GM23338 (cell line): ENCODE data around the gene GRIK5. TPM values are rescaled to one million over a fixed set of nuclear protein-coding genes. Genes with fewer than 3 reads are reported as not detected.

ENCODE experiments used
- ATAC-seq: fragments of 200-7000 bp; cut with Tn5 transposase; 3 replicates; pipeline ENCODE4 v1.9.1; 2020
- DNase-seq: peaks from one replicate; pipeline ENCODE4 v3.0.0-alpha.2; 2015; ENCODE audit warnings: low spot score
- H2AFZ ChIP-seq: fragments of 200-600 bp; sonication (generic); 2 replicates; pipeline ENCODE4 v1.8.0; 2016; ENCODE audit warnings: antibody characterized with exemption, mild to moderate bottlenecking, moderate library complexity
- H3F3A ChIP-seq: fragments of 200-600 bp; sonication (generic); replicated peaks from 2 replicates; pipeline ENCODE4 v1.8.0; 2017; ENCODE audit warnings: antibody characterized with exemption, mixed run types, low read depth
- H3K27ac ChIP-seq: fragments of 200-600 bp; sonication (generic); 2 replicates; pipeline ENCODE4 v1.6.1; 2016; ENCODE audit warnings: low read depth
- H3K27me3 ChIP-seq: fragments of 200-600 bp; sonication (generic); 2 replicates; pipeline ENCODE4 v1.8.0; 2016; ENCODE audit warnings: mild to moderate bottlenecking, mixed run types, moderate library complexity; ENCODE audit not compliant: insufficient read depth
- H3K36me3 ChIP-seq: fragments of 200-600 bp; sonication (generic); 2 replicates; pipeline ENCODE4 v1.8.0; 2016; ENCODE audit warnings: mild to moderate bottlenecking; ENCODE audit not compliant: insufficient read depth
- H3K4me1 ChIP-seq: fragments of 200-600 bp; sonication (generic); 2 replicates; pipeline ENCODE4 v1.8.0; 2016; ENCODE audit warnings: mild to moderate bottlenecking, moderate library complexity; ENCODE audit not compliant: insufficient read depth
- H3K4me2 ChIP-seq: fragments of 200-600 bp; sonication (generic); 2 replicates; pipeline ENCODE4 v1.7.1; 2017; ENCODE audit warnings: mixed run types
- H3K4me3 ChIP-seq: fragments of 200-600 bp; sonication (generic); 2 replicates; pipeline ENCODE4 v1.6.1; 2016; ENCODE audit warnings: mixed run types
- H3K79me2 ChIP-seq: fragments of 200-600 bp; sonication (generic); replicated peaks from 2 replicates; pipeline ENCODE4 v1.8.0; 2017; ENCODE audit warnings: mild to moderate bottlenecking; ENCODE audit not compliant: insufficient read depth
- H3K9me2 ChIP-seq: fragments of 200-600 bp; sonication (generic); 2 replicates; pipeline ENCODE4 v1.8.0; 2017; ENCODE audit not compliant: insufficient read depth
- H4K20me1 ChIP-seq: fragments of 200-600 bp; sonication (generic); replicated peaks from 2 replicates; pipeline ENCODE4 v1.8.0; 2017; ENCODE audit warnings: mild to moderate bottlenecking; ENCODE audit not compliant: insufficient read depth
- H3K27ac Mint-ChIP-seq: 2 replicates; pipeline ENCODE4 v1.8.0; 2020; ENCODE audit warnings: inconsistent platforms, mild to moderate bottlenecking, moderate library complexity, mixed read lengths
- H3K27me3 Mint-ChIP-seq: 3 replicates; pipeline ENCODE4 v1.8.0; 2022; ENCODE audit warnings: low read depth, mild to moderate bottlenecking, moderate library complexity, mixed read lengths, inconsistent platforms; ENCODE audit not compliant: insufficient read depth, poor library complexity
- H3K36me3 Mint-ChIP-seq: 3 replicates; pipeline ENCODE4 v1.8.0; 2021; ENCODE audit warnings: low read depth, mild to moderate bottlenecking, inconsistent platforms, moderate library complexity, mixed read lengths
- H3K4me1 Mint-ChIP-seq: 3 replicates; pipeline ENCODE4 v1.8.0; 2020; ENCODE audit warnings: mild to moderate bottlenecking, inconsistent platforms, mixed read lengths
- H3K4me3 Mint-ChIP-seq: 3 replicates; pipeline ENCODE4 v1.8.0; 2021; ENCODE audit warnings: moderate library complexity, mild to moderate bottlenecking, inconsistent platforms, mixed read lengths
- H3K9me3 Mint-ChIP-seq: 3 replicates; pipeline ENCODE4 v1.8.0; 2020; ENCODE audit warnings: moderate library complexity, mild to moderate bottlenecking, inconsistent platforms, mixed read lengths
- CTCF ChIP-seq, 2 experiments: fragments of 200-600 bp in 1 of 2; sonication (generic) in 1 of 2; conservative IDR thresholded peaks; 2 replicates each; pipeline versions ENCODE4 v1.5.1 to v1.6.1; 2016 to 2017; ENCODE audit warnings: antibody characterized with exemption in 2 of 2, low read depth in 2 of 2, mild to moderate bottlenecking in 2 of 2, moderate library complexity in 1 of 2
- ETS1 ChIP-seq: IDR thresholded peaks from 2 replicates; pipeline ENCODE4 v1.6.1; 2016; ENCODE audit warnings: antibody characterized with exemption
- EZH2 ChIP-seq: fragments of 200-600 bp; sonication (generic); IDR thresholded peaks from one replicate; pipeline ENCODE4 v1.8.0; 2017; ENCODE audit warnings: antibody characterized with exemption, mild to moderate bottlenecking, low read depth; ENCODE audit not compliant: unreplicated experiment
- JUNB ChIP-seq: IDR thresholded peaks from one replicate; pipeline ENCODE4 v1.6.1; 2016; ENCODE audit warnings: antibody characterized with exemption; ENCODE audit not compliant: unreplicated experiment
- POLR2AphosphoS5 ChIP-seq: IDR thresholded peaks from 2 replicates; pipeline ENCODE4 v1.6.1; 2016; ENCODE audit warnings: antibody characterized with exemption, low read depth
- STAT1 ChIP-seq: IDR thresholded peaks from one replicate; pipeline ENCODE4 v1.6.1; 2016; ENCODE audit warnings: antibody characterized with exemption; ENCODE audit not compliant: unreplicated experiment
- polyA plus RNA-seq: library from polyadenylated mRNA; unstranded; fragments of >200 nt; fragmentation: Nextera tagmentation; extraction: Ambion mirVana; gene quantifications from 2 replicates; pipeline ENCODE4 v1.2.1, GENCODE V29; 2016
- total RNA-seq: library from RNA; depleted of rRNA; stranded (reverse); fragments of >200 nt; shearing (Covaris generic); gene quantifications from 2 replicates; pipeline ENCODE4 v1.2.3, GENCODE V29; 2014
- TF ChIP-seq, protein P1 (sequence below): fragments of 250-450 bp; sonication (Bioruptor Pico); IDR thresholded peaks from 2 replicates; pipeline ENCODE4 v1.5.0; 2020; ENCODE audit warnings: mild to moderate bottlenecking, moderate library complexity

The GRIK5 gene
- total and polyA plus RNA-seq, 2 experiments from 2014 or later, result 5.1 to 42.5 TPM

DNA sequence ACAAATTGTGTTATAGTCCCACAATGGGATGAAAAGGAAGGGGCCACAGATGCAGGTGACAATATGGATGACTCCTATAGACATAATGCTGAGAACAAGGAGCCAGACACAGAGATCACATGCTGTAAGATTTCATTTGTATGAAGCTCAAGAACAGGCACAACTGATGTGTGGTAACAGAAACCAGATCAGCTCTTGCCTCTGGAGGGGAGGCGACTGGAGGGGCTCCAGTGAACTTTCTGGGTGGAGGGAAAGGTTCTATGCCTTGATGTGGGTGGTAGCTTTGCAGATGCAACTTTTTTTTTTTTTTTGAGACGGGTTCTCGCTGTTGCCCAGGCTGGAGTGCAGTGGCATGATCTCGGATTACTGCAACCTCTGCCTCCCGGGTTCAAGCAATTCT lies 104.9 kb downstream of the GRIK5 start (continued):
- TF ChIP-seq ETS1, result no peak
- TF ChIP-seq, protein P1, sequence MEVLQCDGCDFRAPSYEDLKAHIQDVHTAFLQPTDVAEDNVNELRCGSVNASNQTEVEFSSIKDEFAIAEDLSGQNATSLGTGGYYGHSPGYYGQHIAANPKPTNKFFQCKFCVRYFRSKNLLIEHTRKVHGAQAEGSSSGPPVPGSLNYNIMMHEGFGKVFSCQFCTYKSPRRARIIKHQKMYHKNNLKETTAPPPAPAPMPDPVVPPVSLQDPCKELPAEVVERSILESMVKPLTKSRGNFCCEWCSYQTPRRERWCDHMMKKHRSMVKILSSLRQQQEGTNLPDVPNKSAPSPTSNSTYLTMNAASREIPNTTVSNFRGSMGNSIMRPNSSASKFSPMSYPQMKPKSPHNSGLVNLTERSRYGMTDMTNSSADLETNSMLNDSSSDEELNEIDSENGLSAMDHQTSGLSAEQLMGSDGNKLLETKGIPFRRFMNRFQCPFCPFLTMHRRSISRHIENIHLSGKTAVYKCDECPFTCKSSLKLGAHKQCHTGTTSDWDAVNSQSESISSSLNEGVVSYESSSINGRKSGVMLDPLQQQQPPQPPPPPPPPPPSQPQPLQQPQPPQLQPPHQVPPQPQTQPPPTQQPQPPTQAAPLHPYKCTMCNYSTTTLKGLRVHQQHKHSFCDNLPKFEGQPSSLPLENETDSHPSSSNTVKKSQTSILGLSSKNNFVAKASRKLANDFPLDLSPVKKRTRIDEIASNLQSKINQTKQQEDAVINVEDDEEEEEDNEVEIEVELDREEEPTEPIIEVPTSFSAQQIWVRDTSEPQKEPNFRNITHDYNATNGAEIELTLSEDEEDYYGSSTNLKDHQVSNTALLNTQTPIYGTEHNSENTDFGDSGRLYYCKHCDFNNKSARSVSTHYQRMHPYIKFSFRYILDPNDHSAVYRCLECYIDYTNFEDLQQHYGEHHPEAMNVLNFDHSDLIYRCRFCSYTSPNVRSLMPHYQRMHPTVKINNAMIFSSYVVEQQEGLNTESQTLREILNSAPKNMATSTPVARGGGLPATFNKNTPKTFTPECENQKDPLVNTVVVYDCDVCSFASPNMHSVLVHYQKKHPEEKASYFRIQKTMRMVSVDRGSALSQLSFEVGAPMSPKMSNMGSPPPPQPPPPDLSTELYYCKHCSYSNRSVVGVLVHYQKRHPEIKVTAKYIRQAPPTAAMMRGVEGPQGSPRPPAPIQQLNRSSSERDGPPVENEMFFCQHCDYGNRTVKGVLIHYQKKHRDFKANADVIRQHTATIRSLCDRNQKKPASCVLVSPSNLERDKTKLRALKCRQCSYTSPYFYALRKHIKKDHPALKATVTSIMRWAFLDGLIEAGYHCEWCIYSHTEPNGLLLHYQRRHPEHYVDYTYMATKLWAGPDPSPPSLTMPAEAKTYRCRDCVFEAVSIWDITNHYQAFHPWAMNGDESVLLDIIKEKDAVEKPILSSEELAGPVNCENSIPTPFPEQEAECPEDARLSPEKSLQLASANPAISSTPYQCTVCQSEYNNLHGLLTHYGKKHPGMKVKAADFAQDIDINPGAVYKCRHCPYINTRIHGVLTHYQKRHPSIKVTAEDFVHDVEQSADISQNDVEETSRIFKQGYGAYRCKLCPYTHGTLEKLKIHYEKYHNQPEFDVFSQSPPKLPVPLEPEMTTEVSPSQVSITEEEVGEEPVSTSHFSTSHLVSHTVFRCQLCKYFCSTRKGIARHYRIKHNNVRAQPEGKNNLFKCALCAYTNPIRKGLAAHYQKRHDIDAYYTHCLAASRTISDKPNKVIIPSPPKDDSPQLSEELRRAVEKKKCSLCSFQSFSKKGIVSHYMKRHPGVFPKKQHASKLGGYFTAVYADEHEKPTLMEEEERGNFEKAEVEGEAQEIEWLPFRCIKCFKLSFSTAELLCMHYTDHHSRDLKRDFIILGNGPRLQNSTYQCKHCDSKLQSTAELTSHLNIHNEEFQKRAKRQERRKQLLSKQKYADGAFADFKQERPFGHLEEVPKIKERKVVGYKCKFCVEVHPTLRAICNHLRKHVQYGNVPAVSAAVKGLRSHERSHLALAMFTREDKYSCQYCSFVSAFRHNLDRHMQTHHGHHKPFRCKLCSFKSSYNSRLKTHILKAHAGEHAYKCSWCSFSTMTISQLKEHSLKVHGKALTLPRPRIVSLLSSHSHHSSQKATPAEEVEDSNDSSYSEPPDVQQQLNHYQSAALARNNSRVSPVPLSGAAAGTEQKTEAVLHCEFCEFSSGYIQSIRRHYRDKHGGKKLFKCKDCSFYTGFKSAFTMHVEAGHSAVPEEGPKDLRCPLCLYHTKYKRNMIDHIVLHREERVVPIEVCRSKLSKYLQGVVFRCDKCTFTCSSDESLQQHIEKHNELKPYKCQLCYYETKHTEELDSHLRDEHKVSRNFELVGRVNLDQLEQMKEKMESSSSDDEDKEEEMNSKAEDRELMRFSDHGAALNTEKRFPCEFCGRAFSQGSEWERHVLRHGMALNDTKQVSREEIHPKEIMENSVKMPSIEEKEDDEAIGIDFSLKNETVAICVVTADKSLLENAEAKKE (CRISPR knock-in tag), result no peak
- TF ChIP-seq POLR2AphosphoS5, result no peak
- no peak for TF ChIP-seq JUNB
- TF ChIP-seq EZH2, result no peak

GRCh38 chr19:41960973-41961372 lies 109.0 kb downstream of the GRIK5 start:
- H3K4me3 Mint-ChIP-seq, result no peak overlapping the region
- TF ChIP-seq, protein P1 (CRISPR knock-in tag), result no peak
- TF ChIP-seq CTCF (conservative IDR thresholded peaks at IDR 0.05; ENCODE audit: low read depth in 2 of 2), result no peak
- no peak for TF ChIP-seq STAT1

More at GRCh38 chr19:41960973-41961372, 109.0 kb downstream of the GRIK5 start:
- peaks cover 4% of the 10 kb centered on the region; the same call in 1 of the 2 replicates for H3F3A ChIP-seq
- no peaks in the 10 kb centered on the region for H3K27me3 ChIP-seq
- H2AFZ ChIP-seq, result no peak overlapping the region
- H3K4me2 ChIP-seq, result no peak overlapping the region
- peaks cover 9% of the 10 kb centered on the region for H3K4me1 ChIP-seq
- ATAC-seq, result no peak
- no peak overlapping the region for H3K4me3 ChIP-seq
- H3K36me3 Mint-ChIP-seq, result peaks cover 8% of the 10 kb centered on the region
- peaks cover 16% of the 10 kb centered on the region for H3K4me1 Mint-ChIP-seq
- no peaks in the 10 kb centered on the region for H3K79me2 ChIP-seq
- peaks cover 14% of the 10 kb centered on the region for H3K27me3 Mint-ChIP-seq
- H3K9me3 Mint-ChIP-seq, result no peaks in the 10 kb centered on the region; the same call in 2 of the 3 replicates
- H3K27ac Mint-ChIP-seq, result no peak overlapping the region
- H3K9me2 ChIP-seq, result no peaks in the 10 kb centered on the region
- H3K36me3 ChIP-seq, result no peaks in the 10 kb centered on the region; the same call in 1 of the 2 replicates
- no peak overlapping the region for H3K27ac ChIP-seq
- H4K20me1 ChIP-seq, result peaks cover 5% of the 10 kb centered on the region; the same call in 1 of the 2 replicates
- no peak for DNase-seq
